Measurements from ENCODE around the gene UIMC1. TPM values are rescaled to one million over a fixed set of nuclear protein-coding genes. Genes with fewer than 3 reads are reported as not detected.

The UIMC1 gene
- total and polyA plus RNA-seq, 2 of the 13 experiments (the other 11 are each of a cell fraction or from before 2014, with no cell fraction given) = 18.9 to 32.7 TPM

DNA sequence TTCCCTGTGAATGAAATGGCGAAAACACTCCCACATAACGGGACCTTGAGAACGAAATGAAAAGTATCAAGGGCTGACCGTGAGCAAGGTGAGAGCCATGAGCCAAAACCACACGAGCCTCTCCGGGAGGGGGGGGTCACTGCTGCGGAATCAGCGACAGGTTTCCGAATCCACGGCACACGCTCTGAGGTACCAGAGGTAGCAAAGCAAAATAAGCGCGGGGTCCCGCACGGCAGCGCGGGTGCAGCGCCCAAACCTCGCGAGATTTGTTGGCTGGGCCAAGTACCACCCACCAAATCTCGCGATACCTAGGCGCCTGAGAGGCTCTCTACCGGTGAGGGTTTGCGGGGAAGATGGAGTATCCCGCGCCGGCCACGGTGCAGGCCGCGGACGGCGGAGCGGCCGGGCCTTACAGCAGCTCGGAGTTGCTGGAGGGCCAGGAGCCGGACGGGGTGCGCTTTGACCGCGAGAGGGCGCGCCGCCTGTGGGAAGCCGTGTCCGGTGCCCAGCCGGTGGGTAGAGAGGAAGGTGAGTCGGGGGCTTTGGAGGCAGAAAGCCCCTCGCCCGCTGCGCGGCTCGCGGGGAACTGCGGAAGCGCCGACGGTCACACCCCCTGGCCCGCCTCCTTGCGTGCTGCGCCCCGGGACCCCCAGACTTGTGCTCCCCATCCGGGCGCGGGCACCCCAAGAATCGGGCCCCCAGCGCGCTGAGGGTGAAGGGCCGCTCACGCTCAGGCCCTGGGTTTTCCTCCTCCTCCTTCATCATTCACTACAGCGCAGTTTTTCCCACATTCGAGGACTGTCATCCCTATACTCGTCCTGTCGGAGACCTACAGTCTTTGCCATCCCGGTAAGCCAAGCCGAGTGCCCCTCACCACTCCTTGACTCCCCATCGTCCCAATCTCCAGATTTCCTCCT is 16.1 kb upstream of the UIMC1 start, which contains the start of gene ZNF346 (continued):
- TF ChIP-seq ISX (CRISPR knock-in tag; conservative IDR thresholded peaks at IDR 0.05) (no peak), REXO4 (CRISPR knock-in tag; IDR thresholded peaks at IDR 0.05; ENCODE audit: borderline replicate concordance) (no peak), MED1 (CRISPR knock-in tag; IDR thresholded peaks at IDR 0.05) (peak; percentile 42; the same call in 1 of the 2 replicates), BRD4 (CRISPR knock-in tag; IDR thresholded peaks at IDR 0.05) (peak; percentile 54; the same call in 1 of the 2 replicates), SCMH1 (CRISPR knock-in tag; IDR thresholded peaks at IDR 0.05; ENCODE audit: borderline replicate concordance) (no peak), ZZZ3 (CRISPR knock-in tag; IDR thresholded peaks at IDR 0.05; ENCODE audit: borderline replicate concordance) (no peak), ATF7-NPFF (CRISPR knock-in tag; IDR thresholded peaks at IDR 0.05; ENCODE audit: low read depth) (peak; percentile 94), KLF11 (CRISPR knock-in tag; IDR thresholded peaks at IDR 0.05) (no peak), CREM (IDR thresholded peaks at IDR 0.05) (no peak), CREM (CRISPR knock-in tag; IDR thresholded peaks at IDR 0.05) (no peak), BHLHE40 (IDR thresholded peaks at IDR 0.05; ENCODE audit: low read length) (no peak), ELF4 (CRISPR knock-in tag; IDR thresholded peaks at IDR 0.05; ENCODE audit: borderline replicate concordance) (no peak), ZNF180 (CRISPR knock-in tag; IDR thresholded peaks at IDR 0.05; ENCODE audit: borderline replicate concordance, low read depth) (no peak), ISL2 (CRISPR knock-in tag; IDR thresholded peaks at IDR 0.05) (0 out of 2 replicates have a peak, but pooled peaks have one; percentile 21), ZNF607 (CRISPR knock-in tag; IDR thresholded peaks at IDR 0.05; ENCODE audit: borderline replicate concordance) (peak; percentile 24; the same call in 1 of the 2 replicates), REL (CRISPR knock-in tag; conservative IDR thresholded peaks at IDR 0.05) (no peak)
- TF ChIP-seq, protein P1, sequence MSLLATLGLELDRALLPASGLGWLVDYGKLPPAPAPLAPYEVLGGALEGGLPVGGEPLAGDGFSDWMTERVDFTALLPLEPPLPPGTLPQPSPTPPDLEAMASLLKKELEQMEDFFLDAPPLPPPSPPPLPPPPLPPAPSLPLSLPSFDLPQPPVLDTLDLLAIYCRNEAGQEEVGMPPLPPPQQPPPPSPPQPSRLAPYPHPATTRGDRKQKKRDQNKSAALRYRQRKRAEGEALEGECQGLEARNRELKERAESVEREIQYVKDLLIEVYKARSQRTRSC (CRISPR knock-in tag; IDR thresholded peaks at IDR 0.05; ENCODE audit: low read depth) = no peak
- TF ChIP-seq, protein P2, sequence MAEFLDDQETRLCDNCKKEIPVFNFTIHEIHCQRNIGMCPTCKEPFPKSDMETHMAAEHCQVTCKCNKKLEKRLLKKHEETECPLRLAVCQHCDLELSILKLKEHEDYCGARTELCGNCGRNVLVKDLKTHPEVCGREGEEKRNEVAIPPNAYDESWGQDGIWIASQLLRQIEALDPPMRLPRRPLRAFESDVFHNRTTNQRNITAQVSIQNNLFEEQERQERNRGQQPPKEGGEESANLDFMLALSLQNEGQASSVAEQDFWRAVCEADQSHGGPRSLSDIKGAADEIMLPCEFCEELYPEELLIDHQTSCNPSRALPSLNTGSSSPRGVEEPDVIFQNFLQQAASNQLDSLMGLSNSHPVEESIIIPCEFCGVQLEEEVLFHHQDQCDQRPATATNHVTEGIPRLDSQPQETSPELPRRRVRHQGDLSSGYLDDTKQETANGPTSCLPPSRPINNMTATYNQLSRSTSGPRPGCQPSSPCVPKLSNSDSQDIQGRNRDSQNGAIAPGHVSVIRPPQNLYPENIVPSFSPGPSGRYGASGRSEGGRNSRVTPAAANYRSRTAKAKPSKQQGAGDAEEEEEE (CRISPR knock-in tag; IDR thresholded peaks at IDR 0.05; ENCODE audit: borderline replicate concordance) = no peak
- TF ChIP-seq, protein P3, sequence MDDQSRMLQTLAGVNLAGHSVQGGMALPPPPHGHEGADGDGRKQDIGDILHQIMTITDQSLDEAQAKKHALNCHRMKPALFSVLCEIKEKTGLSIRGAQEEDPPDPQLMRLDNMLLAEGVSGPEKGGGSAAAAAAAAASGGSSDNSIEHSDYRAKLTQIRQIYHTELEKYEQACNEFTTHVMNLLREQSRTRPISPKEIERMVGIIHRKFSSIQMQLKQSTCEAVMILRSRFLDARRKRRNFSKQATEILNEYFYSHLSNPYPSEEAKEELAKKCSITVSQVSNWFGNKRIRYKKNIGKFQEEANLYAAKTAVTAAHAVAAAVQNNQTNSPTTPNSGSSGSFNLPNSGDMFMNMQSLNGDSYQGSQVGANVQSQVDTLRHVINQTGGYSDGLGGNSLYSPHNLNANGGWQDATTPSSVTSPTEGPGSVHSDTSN (CRISPR knock-in tag; IDR thresholded peaks at IDR 0.05; ENCODE audit: borderline replicate concordance) = no peak; the same call in 1 of the 2 replicates
- TF ChIP-seq, protein P4, sequence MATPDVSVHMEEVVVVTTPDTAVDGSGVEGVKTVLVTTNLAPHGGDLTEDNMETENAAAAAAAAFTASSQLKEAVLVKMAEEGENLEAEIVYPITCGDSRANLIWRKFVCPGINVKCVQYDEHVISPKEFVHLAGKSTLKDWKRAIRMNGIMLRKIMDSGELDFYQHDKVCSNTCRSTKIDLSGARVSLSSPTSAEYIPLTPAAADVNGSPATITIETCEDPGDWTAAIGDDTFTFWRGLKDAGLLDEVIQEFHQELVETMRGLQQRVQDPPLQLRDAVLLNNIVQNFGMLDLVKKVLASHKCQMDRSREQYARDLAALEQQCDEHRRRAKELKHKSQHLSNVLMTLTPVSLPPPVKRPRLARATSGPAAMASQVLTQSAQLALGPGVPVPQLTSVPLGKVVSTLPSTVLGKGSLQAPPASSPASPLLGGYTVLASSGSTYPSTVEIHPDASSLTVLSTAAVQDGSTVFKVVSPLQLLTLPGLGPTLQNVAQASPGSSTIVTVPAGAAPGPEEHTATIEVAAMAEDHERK (CRISPR knock-in tag; IDR thresholded peaks at IDR 0.05; ENCODE audit: low read depth) = no peak
